ENCODE results near the gene KIAA1549.

DNA sequence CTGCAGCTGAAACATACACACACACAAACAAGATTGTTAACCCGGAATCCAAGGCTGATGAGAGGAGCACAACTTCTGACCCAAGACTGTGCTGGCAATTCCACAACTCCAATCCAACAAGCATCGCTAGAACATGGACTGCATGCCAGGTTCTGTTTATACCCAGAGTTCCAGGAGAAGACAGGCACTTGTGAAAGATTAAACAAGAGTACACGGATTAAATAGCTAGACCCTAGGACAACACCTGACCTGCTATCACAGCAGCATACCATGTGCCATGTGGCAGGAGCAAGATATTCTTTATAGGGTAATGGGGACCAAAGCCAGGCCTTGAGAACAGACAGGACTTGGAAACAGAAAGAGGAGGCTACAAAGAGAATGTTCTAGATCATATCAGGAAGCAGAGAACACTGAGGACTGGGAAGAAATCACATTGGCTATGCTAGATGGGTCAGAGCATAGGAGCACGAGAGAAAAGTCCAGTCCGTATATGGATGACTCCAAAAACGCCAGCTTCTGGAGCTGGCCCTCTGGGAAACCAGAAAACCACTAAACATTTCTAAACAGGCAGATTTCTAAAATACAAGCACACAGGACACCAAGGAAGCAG, 99.5 kb downstream of the KIAA1549 start:
- TF ChIP-seq, protein P1, sequence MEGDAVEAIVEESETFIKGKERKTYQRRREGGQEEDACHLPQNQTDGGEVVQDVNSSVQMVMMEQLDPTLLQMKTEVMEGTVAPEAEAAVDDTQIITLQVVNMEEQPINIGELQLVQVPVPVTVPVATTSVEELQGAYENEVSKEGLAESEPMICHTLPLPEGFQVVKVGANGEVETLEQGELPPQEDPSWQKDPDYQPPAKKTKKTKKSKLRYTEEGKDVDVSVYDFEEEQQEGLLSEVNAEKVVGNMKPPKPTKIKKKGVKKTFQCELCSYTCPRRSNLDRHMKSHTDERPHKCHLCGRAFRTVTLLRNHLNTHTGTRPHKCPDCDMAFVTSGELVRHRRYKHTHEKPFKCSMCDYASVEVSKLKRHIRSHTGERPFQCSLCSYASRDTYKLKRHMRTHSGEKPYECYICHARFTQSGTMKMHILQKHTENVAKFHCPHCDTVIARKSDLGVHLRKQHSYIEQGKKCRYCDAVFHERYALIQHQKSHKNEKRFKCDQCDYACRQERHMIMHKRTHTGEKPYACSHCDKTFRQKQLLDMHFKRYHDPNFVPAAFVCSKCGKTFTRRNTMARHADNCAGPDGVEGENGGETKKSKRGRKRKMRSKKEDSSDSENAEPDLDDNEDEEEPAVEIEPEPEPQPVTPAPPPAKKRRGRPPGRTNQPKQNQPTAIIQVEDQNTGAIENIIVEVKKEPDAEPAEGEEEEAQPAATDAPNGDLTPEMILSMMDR (IDR thresholded peaks at IDR 0.05): no peak
- TF ChIP-seq SMAD3 (CRISPR knock-in tag; IDR thresholded peaks at IDR 0.05; ENCODE audit: borderline replicate concordance): no peak
- TF ChIP-seq, protein P2, sequence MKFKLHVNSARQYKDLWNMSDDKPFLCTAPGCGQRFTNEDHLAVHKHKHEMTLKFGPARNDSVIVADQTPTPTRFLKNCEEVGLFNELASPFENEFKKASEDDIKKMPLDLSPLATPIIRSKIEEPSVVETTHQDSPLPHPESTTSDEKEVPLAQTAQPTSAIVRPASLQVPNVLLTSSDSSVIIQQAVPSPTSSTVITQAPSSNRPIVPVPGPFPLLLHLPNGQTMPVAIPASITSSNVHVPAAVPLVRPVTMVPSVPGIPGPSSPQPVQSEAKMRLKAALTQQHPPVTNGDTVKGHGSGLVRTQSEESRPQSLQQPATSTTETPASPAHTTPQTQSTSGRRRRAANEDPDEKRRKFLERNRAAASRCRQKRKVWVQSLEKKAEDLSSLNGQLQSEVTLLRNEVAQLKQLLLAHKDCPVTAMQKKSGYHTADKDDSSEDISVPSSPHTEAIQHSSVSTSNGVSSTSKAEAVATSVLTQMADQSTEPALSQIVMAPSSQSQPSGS (CRISPR knock-in tag; IDR thresholded peaks at IDR 0.05; ENCODE audit: borderline replicate concordance, low read depth): no peak
- TF ChIP-seq, protein P3, sequence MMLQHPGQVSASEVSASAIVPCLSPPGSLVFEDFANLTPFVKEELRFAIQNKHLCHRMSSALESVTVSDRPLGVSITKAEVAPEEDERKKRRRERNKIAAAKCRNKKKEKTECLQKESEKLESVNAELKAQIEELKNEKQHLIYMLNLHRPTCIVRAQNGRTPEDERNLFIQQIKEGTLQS (CRISPR knock-in tag; conservative IDR thresholded peaks at IDR 0.05): no peak
- TF ChIP-seq, protein P4, sequence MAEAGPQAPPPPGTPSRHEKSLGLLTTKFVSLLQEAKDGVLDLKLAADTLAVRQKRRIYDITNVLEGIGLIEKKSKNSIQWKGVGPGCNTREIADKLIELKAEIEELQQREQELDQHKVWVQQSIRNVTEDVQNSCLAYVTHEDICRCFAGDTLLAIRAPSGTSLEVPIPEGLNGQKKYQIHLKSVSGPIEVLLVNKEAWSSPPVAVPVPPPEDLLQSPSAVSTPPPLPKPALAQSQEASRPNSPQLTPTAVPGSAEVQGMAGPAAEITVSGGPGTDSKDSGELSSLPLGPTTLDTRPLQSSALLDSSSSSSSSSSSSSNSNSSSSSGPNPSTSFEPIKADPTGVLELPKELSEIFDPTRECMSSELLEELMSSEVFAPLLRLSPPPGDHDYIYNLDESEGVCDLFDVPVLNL (CRISPR knock-in tag; IDR thresholded peaks at IDR 0.05; ENCODE audit: borderline replicate concordance, low read depth): no peak
- no peak for TF ChIP-seq CREB1 (CRISPR knock-in tag; IDR thresholded peaks at IDR 0.05)
- no peak for TF ChIP-seq SP1 (CRISPR knock-in tag; conservative IDR thresholded peaks at IDR 0.05)
- TF ChIP-seq, protein P5, sequence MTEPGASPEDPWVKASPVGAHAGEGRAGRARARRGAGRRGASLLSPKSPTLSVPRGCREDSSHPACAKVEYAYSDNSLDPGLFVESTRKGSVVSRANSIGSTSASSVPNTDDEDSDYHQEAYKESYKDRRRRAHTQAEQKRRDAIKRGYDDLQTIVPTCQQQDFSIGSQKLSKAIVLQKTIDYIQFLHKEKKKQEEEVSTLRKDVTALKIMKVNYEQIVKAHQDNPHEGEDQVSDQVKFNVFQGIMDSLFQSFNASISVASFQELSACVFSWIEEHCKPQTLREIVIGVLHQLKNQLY (CRISPR knock-in tag; IDR thresholded peaks at IDR 0.05): no peak
- TF ChIP-seq, protein P6, sequence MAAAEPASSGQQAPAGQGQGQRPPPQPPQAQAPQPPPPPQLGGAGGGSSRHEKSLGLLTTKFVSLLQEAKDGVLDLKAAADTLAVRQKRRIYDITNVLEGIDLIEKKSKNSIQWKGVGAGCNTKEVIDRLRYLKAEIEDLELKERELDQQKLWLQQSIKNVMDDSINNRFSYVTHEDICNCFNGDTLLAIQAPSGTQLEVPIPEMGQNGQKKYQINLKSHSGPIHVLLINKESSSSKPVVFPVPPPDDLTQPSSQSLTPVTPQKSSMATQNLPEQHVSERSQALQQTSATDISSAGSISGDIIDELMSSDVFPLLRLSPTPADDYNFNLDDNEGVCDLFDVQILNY (CRISPR knock-in tag; IDR thresholded peaks at IDR 0.05): no peak
- no peak for TF ChIP-seq ELF4 (CRISPR knock-in tag; IDR thresholded peaks at IDR 0.05; ENCODE audit: low read depth)
- TF ChIP-seq, protein P7, sequence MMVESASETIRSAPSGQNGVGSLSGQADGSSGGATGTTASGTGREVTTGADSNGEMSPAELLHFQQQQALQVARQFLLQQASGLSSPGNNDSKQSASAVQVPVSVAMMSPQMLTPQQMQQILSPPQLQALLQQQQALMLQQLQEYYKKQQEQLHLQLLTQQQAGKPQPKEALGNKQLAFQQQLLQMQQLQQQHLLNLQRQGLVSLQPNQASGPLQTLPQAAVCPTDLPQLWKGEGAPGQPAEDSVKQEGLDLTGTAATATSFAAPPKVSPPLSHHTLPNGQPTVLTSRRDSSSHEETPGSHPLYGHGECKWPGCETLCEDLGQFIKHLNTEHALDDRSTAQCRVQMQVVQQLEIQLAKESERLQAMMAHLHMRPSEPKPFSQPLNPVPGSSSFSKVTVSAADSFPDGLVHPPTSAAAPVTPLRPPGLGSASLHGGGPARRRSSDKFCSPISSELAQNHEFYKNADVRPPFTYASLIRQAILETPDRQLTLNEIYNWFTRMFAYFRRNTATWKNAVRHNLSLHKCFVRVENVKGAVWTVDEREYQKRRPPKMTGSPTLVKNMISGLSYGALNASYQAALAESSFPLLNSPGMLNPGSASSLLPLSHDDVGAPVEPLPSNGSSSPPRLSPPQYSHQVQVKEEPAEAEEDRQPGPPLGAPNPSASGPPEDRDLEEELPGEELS (CRISPR knock-in tag; IDR thresholded peaks at IDR 0.05): no peak

All from WTC11 (cell line).